ENCODE results near the gene GPR15LG.
"Not testable (repeated sequence)": the region's sequence is repeated elsewhere in the genome, so short reads cannot be mapped to it uniquely, and the experiment has no call there.

The GPR15LG gene

DNA sequence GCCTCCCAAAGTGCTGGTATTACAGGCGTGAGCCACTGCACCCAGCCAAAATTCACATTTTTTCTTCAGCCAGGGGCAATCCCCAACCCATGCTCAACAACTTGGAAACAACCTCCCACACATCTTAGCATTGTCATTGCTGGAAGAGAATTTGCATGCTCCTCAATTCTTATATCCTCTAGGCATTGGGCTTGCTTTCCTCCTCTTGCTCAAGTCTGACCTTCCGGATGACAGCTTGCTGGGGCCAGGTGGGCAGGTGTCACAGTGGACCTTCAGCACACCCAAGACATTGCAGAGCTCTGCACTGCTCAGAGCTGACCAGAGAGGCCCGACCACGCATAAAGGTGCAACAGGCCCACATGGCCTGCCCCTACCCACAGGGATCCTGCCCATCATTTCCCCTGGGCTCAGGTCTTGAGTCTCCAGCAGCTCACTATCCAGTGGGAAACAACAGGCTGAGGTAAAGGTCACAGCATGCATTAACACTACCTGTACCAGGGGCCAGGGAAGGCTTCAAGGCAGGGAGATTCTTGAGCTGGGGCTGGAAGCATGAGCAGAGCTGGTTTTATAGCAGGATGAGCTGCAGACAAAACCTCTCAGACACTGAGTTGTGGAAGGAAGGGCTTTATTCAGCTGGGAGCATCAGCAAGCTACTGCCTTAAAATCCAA lies 6.8 kb upstream of the GPR15LG start:
- DNase-seq, result no peak

DNA sequence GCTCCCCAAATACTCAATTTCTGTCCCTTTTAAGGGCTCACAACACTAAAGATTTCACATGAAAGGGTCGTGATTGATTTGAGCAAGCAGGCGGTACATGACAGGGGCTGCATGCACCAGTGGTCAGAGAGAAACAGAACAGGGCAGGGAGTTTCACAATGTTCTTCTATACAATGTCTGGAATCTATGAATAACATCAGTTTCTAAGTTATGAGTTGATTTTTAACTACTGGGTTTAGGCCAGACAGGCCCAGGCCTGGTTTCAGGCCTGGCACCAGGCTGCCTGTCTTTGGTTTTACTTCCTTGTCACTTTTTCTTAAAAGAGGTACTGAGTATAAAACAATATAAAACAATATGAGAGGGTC lies 6.3 kb upstream of the GPR15LG start:
- DNase-seq, result not testable (repeated sequence)

DNA sequence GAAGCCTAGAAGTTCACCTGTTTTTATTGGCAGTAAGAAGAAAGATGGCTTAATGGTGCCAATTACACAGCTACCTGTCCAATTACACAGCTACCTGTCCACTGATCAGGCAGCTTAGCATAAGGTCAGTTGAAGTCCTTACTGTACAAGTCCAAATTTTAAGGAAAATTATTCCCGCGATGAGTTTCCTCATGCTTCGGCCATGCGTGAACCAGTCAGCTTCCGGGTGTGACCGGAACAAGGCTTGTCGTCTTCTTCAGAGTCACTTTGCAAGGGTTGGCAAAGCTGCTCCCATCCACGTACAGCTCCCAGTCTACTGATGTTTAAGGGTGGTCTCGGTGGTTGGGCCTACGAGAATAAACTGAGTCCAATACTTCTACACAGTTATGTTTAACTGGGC lies 5.2 kb upstream of the GPR15LG start:
- DNase-seq, result not testable (repeated sequence)

DNA sequence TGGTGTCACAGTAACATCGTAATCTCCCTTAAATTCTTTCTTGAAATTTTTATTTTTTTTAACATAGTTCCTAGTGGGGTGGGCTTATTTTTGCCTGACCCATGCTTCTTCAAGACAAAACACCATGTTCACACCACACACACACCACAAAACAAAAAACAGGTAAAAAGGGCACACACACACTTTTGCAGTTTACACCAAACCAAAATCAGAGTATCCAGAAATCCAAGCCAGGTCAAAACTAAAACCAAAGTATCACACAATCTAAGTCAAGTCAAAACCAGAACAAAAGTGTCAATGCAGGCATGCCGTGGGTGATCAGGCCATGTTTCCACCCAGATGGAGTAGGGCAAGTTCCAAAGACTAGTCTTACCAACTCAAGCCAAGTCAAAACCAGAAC lies 2.4 kb upstream of the GPR15LG start:
- not testable (repeated sequence) for DNase-seq

DNA sequence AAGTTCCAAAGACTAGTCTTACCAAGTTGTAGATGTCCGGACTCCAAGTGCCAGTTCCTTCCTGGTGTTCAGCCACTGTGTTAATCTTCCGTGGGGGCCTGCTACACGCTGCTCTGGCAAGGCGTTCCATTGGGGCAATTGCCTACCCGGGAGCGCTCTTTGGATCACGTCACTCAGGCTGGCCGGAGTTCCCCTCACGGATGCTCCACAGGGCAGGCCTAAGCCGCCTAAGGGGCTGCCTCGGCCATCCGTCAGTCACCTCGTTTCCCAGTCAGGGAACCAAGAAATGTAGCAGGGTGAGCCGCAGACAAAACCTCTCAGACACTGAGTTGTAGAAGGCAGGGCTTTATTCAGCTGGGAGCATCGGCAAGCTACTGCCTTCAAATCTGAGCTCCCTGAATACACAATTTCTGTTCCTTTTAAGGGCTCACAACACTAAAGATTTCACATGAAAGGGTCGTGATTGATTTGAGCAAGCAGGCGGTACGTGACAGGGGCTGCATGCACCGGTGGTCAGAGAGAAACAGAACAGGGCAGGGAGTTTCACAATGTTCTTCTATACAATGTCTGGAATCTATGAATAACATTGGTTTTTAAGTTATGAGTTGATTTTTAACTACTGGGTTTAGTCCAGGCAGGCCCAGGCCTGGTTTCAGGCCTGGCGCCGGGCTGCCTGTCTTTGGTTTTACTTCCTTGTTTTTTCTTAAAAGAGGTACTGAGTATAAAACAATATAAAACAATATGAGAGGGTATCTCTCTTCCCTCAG lies 1.7 kb upstream of the GPR15LG start:
- not testable (repeated sequence) for DNase-seq

DNA sequence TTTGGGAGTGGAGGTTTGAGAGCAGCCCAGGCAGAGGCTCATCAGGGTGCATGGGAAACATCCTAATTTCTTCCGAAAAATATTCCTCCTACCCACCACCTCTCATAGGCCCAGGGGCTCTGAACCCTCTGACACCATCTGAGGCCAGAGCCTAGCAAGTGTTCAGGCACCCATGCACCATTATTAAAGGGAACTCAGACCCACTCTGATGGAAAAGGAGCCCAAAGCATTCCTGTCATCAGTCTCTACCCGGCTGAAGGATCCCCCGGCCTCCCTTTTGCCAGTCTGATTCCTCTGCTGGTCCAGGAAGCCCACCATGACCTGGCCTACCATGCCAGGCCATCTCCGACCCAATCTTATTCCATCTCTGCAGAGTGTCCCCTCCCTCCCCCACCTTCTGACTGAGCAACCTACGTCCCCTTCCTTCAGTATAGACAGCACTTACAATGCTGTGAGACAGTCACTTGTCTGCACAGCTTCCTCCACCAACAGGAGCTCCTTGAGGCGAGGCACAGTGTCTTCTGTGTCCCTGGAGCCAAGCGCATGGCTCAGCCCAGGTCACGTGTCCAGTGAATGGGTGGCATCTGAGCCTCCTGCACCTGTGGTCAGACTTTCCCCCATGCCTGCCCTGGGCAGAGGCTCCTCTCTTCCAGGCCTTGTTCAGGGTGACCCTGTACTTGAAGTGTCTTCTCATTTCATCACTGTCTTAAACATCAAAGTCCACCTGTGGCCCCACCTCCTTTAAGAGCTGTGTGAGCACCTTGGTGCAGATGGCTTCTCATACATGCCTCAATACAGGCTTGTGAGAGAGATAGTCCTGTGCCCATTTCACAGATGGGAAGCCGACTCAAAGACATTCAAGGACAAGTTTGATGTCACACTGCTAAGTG lies 889 bp upstream of the GPR15LG start:
- DNase-seq, result no peak

DNA sequence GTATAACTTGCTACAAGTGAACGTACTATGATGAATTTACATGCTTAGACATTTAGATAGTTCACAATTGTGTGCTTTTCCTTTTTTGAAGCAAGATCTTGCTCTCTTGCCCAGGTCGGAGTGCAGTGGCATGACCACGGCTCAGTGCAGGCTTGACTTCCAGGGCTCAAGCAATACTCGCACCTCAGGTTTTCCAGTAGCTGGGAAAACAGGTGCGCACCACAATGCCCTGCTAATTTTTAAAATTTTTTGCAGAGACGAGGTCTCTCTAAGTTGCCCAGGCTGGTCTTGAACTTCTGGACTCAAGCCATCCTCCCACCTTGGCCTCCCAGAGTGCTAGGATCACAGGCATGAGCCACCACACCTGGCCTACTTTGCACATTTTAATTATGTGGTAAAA lies 1.8 kb downstream of the GPR15LG start:
- no peak for DNase-seq

DNA sequence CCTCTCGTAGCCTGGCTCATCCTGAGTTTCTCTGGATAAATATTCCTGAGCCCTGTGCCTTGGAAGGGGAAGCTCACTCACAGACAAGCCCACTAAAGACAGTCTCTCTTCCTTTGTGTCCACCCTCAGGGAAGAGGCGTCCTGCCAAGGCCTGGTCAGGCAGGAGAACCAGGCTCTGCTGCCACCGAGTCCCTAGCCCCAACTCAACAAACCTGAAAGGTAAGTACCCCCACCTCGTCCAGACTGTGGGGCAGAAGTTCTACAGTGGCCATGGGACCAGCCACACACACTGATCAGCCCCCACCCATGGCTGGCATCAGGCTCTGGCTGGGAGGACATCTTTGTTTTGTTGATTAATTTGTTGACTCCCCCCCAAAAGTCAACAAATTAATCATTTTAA lies 2.8 kb downstream of the GPR15LG start:
- no peak for DNase-seq

DNA sequence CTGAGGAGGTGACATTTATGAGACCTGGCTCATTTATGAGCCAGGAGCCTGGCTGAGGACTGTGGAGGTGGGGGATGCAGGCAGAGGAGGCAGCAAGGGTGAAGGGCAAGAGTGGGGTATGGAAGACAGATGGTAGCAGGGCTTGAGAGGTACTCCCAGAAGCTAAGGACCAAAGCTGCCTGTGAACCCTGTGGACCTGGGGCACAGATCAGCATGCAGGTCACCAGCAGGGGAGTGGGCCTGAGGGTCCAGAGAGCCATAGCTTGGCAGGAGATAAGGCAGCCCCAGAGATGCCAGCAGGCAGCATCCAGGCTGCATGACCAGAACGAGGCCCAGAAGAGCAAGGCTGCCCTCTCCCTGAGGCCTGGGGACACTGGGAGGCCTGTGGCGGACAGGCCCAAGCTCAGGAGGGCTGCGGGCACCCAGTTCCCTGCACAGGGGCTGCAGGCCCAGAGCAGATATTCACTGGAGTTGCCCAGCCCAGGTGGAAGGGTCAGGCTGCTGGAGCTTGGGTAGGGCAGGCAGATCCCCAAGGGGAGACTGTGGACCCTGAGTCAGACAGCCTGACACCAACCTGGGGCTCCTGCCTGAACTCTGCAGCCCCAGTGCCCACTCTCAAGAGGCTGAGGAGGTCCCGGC lies 3.4 kb downstream of the GPR15LG start:
- DNase-seq, result no peak

DNA sequence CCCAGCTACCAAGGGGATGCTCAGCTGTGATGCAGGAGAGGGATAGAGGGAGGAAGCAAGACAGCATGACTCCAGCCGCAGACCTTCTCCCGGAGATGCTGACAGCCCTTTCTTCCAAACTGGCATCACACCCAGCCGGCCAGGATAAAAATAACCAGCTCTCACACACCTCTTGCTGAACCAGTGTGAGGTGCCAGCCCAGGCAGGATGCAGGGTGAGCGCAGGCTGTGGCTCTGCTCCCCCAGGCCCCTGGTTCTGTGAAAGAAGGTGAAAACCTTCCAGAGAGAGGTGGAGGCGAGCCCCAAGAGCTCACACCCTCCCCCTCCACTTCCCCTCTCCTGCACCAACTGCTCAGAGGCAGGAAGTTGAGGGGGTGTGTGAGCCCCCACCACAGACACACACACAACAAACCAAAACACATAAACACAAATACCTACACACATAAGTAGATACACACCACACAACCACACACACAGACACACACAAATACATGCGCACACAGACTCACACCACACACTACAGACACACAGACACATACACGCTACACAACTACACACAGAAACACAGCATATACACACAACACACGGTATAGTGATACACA lies 4.0 kb downstream of the GPR15LG start:
- no peak for DNase-seq

DNA sequence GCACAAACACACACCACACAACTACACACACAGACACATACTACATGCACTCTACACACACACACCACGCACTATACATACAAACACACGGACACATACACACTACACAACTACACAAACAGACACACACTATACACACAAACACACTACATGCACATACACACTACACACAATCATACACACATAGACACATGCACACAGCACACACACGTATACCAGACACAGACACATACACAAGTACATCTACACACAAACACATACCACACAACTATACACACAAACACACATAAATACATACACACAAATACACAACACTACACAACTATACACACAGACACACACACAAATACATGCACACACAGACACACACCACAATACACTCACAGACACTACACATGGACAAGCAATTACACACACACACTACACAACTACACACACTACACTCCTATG lies 4.6 kb downstream of the GPR15LG start:
- no peak for DNase-seq

DNA sequence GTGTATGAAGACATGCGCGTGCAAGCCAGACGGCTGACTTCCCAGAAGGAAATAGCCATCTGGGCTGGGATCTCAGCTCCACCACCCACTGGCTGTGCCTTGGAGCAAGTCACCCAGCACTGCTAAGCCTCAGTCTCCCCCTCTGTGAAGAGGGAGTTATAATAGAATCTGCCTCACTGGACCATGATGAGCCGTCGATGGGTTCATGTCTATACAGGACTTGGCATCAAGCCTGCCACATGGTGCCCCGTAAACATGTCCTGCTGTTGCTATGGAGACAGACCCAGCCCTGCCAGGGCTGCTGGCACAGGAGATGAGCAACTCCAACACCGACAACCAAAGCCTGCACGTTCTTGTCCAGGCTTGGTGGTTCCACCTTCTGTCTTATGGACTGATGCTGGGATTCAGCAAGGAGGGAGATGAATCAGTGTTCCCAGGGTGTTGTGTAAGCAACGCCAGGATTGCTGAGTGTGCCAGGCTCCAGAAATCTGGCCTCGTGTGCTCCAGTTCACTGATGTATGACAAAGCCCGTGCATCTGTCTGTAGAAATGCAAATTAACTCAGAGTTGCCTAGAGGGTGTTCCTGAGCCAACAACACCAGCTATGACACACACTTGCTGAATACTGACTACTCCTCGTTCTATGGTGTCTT lies 5.6 kb downstream of the GPR15LG start:
- DNase-seq, result peak; percentile 98

DNA sequence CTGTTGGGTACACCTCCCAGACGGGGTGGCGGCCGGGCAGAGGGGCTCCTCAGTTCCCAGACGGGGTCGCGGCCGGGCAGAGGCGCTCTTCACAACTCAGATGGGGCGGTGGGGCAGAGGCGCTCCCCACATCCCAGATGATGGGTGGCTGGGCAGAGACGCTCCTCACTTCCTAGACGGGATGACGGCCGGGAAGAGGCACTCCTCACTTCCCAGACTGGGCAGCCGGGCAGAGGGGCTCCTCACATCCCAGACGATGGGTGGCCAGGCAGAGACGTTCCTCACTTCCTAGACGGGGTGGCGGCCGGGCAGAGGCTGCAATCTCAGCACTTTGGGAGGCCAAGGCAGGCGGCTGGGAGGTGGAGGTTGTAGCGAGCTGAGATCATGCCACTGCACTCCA lies 6.8 kb downstream of the GPR15LG start:
- DNase-seq, result not testable (repeated sequence)

DNA sequence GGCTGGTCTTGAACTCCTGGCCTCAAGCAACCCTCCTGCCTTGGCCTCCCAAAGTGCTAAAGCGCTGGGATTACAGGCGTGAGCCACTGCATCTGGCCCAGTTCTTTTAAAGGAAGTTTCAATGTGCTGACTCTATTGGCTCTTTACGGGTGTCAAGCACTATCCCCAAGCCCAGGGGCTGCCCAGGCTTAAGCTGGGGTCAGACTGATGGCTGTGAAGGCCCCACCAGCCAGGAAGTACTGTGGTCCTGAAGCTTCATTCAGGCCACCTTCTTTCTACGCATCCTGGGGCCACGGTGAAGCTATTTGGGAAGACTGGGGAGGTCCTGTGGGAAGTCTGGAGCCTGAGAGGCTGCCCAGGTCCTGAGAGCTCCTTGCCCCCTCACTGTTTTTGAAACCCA lies 8.0 kb downstream of the GPR15LG start:
- no peak for DNase-seq

DNA sequence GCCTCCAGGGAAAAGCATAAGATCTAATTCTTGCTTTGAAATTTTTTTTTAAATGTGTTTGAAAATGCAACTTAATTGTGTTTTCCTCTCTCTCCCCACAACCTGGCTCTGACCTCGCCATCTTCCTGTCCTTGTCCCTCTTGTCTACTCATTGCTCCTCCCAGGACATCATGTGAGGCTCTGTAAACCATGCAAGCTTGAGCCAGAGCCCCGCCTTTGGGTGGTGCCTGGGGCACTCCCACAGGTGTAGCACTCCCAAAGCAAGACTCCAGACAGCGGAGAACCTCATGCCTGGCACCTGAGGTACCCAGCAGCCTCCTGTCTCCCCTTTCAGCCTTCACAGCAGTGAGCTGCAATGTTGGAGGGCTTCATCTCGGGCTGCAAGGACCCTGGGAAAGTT lies 10.9 kb downstream of the GPR15LG start:
- DNase-seq, result no peak

DNA sequence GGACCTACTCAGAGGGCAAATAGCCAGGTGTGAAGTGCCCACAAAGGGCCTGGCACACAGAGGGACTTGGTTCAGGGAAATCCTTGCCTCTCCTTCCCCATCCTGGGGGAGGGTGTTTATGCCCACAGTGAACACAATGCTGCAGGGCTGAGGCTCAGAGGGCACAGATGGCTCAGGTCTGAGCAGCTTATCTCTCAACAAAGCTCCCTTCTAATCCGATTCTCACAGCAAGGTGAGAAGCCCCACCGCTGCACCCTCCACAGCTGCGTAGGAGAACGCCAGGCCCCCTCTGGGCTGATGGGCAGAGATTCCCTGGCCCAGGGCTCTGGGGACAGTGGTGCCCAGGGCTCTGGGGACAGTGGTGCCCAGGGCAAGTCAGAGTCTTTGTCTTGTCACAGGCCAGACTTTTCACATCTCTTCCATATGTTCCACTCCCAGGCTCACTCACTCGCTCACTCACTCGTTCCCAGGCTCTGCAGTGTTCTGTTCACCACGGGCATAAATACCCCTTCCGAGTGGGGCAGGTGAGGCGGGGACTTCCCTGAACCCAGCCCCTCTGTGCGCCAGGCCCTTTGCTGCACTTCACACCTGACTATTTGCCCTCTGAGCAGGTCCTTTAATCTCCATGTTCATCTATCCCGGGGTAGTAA lies 12.1 kb downstream of the GPR15LG start:
- DNase-seq, result no peak

DNA sequence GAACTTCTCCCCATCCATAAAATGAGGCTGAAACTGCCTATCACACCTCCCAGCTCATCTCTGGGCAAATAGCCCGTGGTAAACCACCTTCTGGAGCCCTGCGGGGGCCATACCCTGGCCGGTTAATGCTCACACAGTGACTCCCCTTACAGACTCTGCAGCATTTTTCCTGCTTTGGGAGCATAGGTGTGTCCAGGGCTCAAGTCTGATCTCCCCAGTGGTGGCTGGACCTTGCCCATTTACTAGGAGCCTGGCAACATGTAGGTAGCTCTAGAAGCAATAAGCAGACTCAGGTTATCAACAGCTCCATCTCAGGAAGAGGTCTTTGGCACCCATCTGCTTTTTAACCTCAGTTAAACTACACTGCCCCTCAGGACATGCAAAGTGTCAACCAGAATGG lies 15.2 kb downstream of the GPR15LG start:
- DNase-seq, result no peak

DNA sequence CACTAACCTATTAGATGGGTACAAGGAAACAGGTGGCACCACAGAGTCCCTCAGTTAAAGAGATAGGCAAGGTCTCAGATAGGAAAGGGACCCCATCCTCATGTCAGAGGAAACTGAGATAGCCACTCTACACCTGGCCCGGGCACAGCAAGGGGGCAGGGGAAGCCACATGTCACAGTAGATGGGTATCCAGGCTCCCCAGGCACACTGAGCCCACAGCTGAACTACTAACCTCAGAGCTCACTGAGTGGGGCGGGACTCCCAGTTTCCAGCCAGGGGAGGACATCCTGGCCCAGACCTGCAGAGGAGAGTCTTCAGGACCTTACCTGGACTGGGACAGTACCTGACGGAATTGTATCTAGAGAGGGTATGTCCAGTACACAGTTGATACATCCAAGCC lies 17.0 kb downstream of the GPR15LG start:
- no peak for DNase-seq

DNA sequence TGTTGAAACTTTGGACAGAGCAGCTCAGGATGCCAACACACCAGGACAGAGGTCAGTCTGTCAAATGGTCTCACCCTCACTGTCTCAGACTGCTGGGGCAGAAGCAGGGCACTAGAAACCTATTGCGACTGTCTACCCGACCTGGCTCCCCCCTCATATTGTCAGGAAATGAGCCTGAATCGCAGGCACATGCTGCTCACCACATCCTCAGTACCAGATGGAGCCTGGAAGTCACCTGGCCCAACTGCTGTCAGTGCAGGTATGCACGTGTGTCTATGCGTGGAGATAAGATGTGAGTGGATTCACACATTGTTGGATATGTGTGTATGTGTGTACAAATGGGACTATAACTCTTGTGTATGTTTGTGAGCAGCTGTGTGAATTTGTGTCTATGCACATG lies 17.5 kb downstream of the GPR15LG start:
- no peak for DNase-seq

DNA sequence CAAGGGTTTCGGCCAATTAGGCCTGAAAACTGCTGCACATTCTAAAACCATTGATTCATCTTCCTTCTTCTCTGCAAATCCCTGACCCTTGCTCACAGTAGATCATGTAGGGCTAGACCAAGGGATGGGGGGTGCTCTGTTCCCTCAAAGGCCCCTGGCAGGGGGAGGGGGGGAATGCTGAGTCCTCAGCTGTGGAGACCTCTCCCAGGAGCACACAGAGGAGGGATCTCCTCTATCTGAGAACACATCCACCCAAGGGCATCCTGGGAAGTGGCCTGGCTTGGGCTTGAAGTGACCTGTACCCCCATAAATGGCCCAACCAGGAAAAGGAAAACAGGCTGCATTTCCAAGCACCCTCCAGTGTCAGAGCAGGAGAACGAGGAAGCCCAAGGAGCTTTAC lies 19.7 kb downstream of the GPR15LG start:
- no peak for DNase-seq

DNA sequence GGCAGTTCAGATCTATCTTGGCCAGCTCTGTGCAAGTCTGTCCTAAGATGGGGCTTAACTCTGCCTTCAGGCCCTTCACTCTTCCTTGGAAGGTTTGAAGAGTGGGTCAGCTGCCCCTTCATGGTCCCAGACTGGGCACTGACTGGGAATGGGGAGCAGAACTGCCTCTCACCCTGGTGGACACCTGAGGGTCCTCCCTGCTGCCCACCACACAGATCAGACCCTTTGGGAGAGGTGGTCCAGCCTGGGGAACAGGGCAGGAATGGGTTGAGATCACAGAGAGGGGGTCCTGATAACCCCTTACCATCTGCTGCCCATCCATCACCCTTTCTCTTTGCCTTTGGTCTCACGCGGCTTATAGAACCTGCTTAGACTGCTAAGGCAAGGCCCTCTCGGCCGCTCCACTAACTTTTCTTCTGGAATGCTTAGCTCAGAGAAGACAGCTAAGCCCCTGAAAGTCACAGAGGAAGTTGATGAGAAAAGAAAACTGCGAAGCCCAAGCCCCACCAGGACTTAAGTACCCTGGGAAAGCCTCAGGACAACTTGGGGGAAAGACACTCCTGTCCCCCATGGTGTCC lies 20.3 kb downstream of the GPR15LG start:
- DNase-seq, result no peak
